SKM-1 treated with dmso at 0.1 percent for 144 hours (cell line): Measurements from ENCODE around the gene ACOT11.
"Not testable (repeated sequence)": the region's sequence is repeated elsewhere in the genome, so short reads cannot be mapped to it uniquely, and the experiment has no call there.

Source experiments
- DNase-seq: peaks from one replicate; lab custom pipeline; 2025; ENCODE audit not compliant: unreplicated experiment; lab: John Stamatoyannopoulos, UW

The ACOT11 gene

DNA sequence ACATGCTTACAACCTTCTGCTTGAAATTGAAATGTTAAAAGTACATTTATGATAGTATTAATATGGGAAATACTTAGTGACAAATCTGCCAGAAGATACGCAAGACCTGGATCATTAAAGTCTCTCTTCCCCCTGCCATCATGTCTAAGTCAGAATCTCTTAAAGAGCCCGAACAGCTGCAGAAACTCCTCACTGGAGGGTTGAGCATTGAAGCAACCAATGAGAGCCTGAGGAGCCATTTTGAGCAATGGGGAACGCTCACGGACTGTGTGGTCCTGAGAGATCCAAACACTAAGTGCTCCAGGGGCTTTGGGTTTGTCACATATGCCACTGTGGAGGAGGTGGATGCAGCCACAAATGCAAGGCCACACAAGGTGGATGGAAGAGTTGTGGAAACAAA is 11.4 kb upstream of the ACOT11 start:
- not testable (repeated sequence) for DNase-seq

DNA sequence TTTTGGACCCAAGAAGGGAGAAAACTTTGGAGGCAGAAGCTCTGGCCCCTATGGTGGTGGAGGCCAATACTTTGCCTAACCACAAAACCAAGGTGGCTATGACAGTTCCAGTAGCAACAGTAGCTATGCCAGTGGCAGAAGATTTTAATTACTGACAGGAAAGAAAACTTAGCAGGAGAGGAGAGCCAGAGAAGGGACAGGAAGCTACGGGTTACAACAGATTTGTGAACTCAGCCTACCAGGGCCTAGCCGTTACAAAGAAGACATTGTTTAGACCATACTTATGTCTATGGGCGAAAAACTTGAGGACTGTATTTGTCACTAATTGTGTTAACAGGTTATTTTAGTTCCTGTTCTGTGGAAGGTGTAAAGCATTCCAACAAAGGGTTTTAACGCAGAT is 10.4 kb upstream of the ACOT11 start:
- DNase-seq, result peak; percentile 53

- no peak for DNase-seq
These were observed 9.5 kb upstream of the ACOT11 start for GRCh38 chr1:54538538-54538937.

DNA sequence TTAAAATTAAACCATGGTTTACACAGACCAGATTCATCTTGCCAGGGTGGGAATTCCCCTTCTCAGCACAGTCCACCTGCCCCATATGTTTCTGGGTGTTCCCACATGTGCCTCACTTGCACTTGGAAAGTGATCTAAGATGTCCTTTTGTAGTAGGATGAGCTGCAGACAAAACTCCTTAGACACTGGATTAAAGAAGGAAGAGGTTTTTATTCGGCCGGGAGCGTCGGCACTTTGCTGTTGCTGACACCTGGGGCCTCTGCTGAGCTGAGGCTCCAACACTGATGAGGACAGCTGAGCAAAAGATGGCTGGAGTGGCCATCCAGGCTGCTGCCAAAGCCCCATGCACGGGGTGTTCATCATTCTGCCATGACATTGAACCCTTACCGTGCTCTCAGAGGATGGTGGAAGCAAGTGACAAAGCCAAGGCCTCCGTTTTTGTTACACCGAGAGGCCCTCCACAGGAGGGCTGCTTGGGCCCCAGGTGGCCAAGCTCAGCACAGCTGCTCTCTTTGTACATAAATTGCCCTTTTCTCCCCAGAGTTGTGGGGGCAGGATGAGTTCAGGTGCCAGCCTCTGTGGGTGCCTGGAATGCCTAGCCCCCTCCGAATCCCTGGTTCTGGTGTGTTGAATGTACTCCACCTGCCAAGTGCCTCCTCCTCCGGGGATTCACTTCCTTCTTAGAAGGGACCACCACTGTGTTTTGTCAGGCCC is 7.3 kb upstream of the ACOT11 start:
- no peak for DNase-seq

GRCh38 chr1:54542120-54542961 is 5.7 kb upstream of the ACOT11 start:
- DNase-seq, result peak; percentile 92

DNA sequence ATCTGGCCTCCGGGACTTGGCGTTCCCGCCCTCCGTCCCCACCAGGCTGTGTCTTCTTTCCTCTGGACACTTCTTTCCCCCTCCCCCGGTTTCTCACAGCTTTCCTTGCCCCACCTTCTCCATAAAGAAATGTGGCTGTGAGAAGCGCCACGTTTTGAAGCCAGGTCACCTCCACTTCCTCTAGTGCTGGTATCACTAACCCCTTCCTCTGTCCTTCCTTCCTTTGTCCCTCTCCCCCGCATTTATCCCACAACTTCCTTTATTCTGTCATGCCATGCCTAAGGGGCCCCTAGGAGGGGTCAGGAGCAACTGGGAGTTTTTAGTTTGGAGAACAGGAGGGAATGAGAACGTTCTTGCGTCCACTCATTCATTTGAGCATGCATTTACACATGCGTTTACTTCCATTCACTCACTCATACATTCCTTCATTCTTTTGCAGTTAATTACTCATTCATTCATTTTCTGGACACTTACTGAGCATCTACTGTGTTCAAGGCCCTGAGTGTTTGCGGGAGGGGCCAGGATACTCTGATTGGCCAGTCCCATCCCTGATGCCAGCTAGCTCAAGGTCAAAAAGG is 5.0 kb upstream of the ACOT11 start:
- peak; percentile 85 for DNase-seq

DNA sequence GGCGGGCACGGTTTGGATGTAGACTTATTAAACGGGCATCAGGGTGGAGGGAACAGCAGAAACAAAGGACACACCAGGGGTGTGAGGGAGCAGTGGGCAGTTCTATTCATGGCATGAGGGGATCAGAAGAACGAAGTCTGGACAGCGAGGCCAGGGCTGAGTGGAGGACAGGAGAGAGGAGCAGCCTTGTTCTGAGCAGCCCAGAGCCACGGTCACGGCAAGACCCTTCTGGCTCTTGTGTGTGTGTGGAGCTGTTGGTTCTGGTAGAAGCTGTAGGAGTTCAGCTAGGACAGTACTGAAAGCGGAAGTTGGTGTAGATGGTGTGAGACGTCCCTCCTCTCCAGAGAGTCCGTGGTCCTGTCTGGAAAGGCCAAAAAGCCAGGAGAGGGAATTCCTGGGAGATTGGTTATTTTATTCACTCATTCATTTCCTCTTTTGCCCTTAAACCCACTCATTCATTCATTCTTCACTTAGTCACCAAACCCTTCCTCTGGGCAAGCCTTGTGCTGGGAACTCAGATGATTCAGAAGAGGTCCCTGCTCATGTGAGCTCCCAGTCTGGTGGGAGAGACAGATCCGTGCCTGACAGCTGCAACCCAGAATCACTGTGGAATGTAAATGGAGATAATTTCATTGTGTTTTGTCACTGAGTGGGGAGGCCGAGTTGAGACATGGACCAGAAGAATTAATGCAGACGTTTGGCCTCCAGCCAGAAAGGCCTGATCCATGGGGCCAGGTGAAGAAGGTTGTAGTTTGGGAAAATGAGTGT is 4.1 kb upstream of the ACOT11 start:
- peak; percentile 65 for DNase-seq

- no peak for DNase-seq
These were observed 2.0 kb upstream of the ACOT11 start for GRCh38 chr1:54545916-54546635.

DNA sequence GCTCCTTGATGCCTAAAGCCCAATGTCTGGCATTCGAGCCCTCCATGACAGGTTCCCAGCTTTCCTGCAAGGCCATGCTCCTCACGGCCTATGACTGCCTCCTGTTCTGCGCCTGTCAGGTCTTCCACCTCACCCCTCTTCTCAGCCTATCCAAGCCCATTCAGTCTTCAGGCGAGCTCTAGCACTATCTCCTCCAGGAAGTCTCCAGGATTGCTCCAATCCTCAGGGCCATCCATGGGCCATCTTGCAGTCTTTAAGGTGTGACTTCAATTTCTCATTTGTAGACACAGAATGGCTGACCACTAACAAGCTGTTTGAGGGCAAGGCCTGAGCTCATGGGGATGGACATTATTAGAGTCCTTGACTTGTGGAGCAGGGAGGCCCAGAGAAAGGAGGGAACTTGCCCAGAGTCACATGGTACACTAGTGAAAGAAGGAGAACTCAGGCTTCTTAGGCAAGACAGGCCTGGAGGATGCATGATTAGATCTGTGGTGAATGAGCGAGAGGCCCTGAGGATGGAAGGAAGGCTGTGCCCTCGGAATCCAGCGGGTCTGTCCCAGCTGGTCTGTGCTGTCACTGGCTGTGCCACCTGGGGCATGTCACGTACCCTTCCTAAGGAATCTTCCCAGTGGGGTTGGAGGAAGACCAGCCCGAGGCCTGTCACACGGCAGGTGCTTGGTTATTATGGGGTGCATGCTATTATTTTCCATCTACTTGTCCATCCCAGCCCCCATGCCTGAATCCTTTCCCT is 1.2 kb upstream of the ACOT11 start:
- DNase-seq, result peak; percentile 86

GRCh38 chr1:54548389-54549044 is 489 bp downstream of the ACOT11 start:
- DNase-seq, result no peak

- no peak for DNase-seq
These were observed 1.3 kb downstream of the ACOT11 start for GRCh38 chr1:54549181-54549924.

GRCh38 chr1:54551891-54552290 is 3.9 kb downstream of the ACOT11 start:
- DNase-seq, result no peak

- DNase-seq, result no peak
These were observed 5.7 kb downstream of the ACOT11 start for GRCh38 chr1:54553602-54554313.

DNA sequence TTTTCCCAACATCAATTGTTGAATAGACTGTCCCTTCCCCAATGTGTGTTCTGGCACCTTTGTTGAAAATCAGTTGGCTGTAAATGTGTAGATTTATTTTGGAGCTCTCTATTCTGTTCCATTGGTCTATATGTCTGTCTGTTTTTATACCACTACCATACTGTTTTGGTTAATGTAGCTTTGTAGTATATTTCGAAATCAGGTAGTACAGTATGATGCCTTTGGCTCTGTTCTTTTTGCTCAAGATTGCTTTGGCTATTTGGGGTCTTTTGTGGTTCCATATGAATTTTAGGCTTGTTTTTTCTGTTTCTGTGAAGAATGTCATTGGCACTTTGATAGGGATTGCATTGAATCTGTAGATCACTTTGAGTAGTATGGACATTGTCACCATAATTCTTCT is 8.1 kb downstream of the ACOT11 start:
- DNase-seq, result no peak

GRCh38 chr1:54557671-54558355 is 9.8 kb downstream of the ACOT11 start:
- peak; percentile 44 for DNase-seq

GRCh38 chr1:54558434-54559030 is 10.5 kb downstream of the ACOT11 start:
- DNase-seq, result no peak

GRCh38 chr1:54559111-54559548 is 11.1 kb downstream of the ACOT11 start:
- DNase-seq, result no peak
